ENCODE results near the gene ZFAND3. TPM values are rescaled to one million over a fixed set of nuclear protein-coding genes. Genes with fewer than 3 reads are reported as not detected.

Gene ZFAND3
- total RNA-seq, 4 donors from 2014 or later, result 37.3 to 70.1 (median 55.2) TPM

DNA sequence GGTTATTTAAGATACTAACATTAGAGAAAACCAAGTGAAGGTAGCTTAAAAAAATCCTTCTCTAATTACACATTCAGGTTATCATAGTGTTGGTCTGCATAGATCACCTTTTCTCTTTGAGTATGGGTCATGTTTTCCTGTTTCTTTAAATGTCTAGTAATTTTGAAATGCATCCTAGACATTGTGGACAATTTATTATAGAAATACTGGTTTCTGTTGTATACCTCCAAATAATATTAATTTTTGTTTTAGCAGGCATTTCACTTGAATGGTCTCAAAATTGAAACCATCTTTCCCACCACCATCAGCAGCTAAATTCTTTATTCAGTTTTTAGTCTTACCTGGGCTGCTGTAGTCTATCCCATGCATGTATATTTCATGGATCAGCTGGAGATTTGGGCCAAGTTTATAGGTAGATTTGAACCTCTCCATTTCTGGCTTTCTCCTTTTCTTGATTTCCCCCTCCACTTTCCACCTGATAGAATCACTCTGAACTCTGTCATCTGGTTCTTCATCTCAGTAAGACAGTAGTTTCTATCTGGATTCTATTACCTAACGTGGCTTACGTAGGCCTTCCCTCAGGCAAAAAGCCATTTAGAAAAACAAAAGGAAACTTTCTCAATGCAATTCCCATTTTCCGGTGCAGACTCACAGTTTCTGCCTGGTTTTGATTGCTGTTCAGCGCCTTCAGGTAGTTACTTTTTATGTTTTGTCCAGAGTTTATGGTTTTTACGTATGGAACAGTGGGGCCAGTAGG is 52.3 kb downstream of the ZFAND3 start:
- Histone ChIP-seq H3K27me3 (no peaks in the 10 kb centered on the region), H3K4me3 (no peak overlapping the region), H3K27ac (replicated peaks in 1 of 4) (no peak overlapping the region), H3K9me3 (no peaks in the 10 kb centered on the region), H3K36me3 (no peaks in the 10 kb centered on the region), H3K4me1 (peaks cover 20 to 42% (median 30%) of the 10 kb centered on the region in 4 donors)
- WGBS, result 97% methylated on average over 5 of the region's 5 CpGs
- TF ChIP-seq EP300 (IDR thresholded peaks at IDR 0.05) (no peak), POLR2AphosphoS5 (IDR thresholded peaks at IDR 0.05) (no peak), POLR2A (IDR thresholded peaks at IDR 0.05; ENCODE audit: low read depth) (no peak)
- TF ChIP-seq, protein P1, sequence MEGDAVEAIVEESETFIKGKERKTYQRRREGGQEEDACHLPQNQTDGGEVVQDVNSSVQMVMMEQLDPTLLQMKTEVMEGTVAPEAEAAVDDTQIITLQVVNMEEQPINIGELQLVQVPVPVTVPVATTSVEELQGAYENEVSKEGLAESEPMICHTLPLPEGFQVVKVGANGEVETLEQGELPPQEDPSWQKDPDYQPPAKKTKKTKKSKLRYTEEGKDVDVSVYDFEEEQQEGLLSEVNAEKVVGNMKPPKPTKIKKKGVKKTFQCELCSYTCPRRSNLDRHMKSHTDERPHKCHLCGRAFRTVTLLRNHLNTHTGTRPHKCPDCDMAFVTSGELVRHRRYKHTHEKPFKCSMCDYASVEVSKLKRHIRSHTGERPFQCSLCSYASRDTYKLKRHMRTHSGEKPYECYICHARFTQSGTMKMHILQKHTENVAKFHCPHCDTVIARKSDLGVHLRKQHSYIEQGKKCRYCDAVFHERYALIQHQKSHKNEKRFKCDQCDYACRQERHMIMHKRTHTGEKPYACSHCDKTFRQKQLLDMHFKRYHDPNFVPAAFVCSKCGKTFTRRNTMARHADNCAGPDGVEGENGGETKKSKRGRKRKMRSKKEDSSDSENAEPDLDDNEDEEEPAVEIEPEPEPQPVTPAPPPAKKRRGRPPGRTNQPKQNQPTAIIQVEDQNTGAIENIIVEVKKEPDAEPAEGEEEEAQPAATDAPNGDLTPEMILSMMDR (IDR thresholded peaks at IDR 0.05), result no peak
- intact Hi-C loops (cut with DNase I), result no loop called here
- DNase-seq (ENCODE audit: extremely low spot score), result no peak

DNA sequence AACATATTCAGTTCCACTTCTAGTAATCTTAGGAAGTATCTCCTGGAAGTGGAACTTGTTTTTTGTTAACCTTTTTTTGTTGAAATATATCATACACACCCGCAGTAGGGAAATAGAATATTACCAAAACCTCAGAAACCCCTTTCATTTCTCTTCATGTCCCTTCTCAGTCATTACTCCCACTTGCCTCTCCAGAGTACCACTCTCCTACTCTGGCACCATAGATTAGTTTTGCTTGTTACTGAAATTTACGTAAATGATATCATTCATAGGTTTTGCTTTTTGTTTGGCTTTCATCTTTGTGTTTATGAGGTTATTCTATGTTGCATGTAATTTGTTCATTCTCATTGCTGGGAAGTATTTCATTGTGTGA is 52.8 kb downstream of the ZFAND3 start:
- Histone ChIP-seq H3K36me3 (no peaks in the 10 kb centered on the region), H3K27me3 (no peaks in the 10 kb centered on the region), H3K4me1 (peaks cover 14 to 39% (median 30%) of the 10 kb centered on the region in 4 donors), H3K27ac (replicated peaks in 1 of 4) (no peak overlapping the region), H3K4me3 (no peak overlapping the region), H3K9me3 (no peaks in the 10 kb centered on the region)
- WGBS, result 98% methylated on average over 2 of the region's 2 CpGs
- no peak for DNase-seq (ENCODE audit: extremely low spot score)
- intact Hi-C loops (cut with DNase I), result no loop called here
- no peak for TF ChIP-seq POLR2A (IDR thresholded peaks at IDR 0.05; ENCODE audit: low read depth)
- TF ChIP-seq, protein P1 (IDR thresholded peaks at IDR 0.05), result no peak
- no peak for TF ChIP-seq POLR2AphosphoS5 (IDR thresholded peaks at IDR 0.05)
- no peak for TF ChIP-seq EP300 (IDR thresholded peaks at IDR 0.05)

DNA sequence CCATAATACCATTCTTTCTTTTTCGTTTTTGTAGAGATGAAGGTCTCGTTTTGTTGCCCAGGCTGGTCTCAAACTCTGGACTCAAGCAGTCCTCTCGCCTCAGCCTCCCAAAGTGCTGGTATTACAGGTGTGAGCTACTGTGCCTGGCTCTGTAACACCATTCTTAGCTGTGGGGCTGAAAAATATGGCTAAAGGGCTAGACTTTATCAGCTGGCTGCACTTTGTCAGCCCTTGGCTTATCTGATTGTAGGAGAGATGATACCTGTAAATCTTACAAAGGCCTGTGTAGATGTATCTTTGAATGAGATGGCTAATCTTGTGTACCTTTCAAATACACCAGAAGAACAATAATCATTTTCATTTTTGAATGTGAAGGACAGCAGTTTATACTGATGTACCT is 55.2 kb downstream of the ZFAND3 start:
- H3K9me3 ChIP-seq, result no peaks in the 10 kb centered on the region
- peaks cover 11 to 42% (median 28%) of the 10 kb centered on the region in 4 donors for H3K4me1 ChIP-seq
- WGBS, result 97% methylated on average over 3 of the region's 3 CpGs
- H3K36me3 ChIP-seq, result no peaks in the 10 kb centered on the region
- no peak for TF ChIP-seq EP300 (IDR thresholded peaks at IDR 0.05)
- TF ChIP-seq, protein P1 (IDR thresholded peaks at IDR 0.05), result no peak
- no peak for TF ChIP-seq POLR2AphosphoS5 (IDR thresholded peaks at IDR 0.05)
- no peak for TF ChIP-seq POLR2A (IDR thresholded peaks at IDR 0.05; ENCODE audit: low read depth)
- intact Hi-C loops (cut with DNase I), result no loop called here
- H3K27me3 ChIP-seq, result no peaks in the 10 kb centered on the region
- no peak overlapping the region for H3K4me3 ChIP-seq
- no peak for DNase-seq (ENCODE audit: extremely low spot score)
- H3K27ac ChIP-seq (replicated peaks in 1 of 4), result no peak overlapping the region

DNA sequence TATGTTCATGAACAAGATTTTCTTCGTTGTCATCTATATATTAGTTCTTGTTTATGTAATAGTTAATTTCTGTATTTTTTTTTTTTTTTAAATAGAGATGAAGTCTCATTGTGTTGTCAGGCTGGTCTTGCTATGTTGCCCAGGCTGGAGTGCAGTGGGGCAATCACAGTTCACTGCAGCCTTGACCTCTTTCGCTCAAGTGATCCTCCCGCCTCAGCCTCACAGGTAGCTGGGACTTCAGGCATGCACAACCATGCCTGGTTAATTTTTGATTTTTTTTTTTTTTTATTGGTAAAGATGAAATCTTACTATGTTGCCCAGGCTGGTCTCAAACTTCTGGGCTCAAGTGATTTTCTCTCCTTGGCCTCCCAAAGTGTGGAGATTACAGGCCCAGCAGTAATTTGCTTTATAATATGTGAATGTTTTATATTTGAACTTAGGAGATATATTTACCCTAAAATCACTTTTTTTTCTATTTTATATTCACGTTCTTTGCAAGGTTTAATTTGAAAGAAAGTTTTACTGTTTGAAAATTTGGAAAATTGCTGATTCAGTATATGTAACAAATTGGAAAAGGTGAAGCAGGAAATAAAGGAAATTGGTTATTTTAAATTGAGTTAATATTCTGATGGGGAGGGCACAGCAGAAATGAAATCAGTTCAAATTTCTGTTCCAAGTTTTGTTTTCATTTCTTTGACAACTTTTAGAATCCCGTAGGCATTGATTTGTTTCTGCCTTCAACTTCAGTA is 56.2 kb downstream of the ZFAND3 start:
- no peak overlapping the region for H3K4me3 ChIP-seq
- H3K36me3 ChIP-seq, result no peaks in the 10 kb centered on the region
- no peaks in the 10 kb centered on the region for H3K9me3 ChIP-seq
- TF ChIP-seq POLR2AphosphoS5 (IDR thresholded peaks at IDR 0.05) (no peak), POLR2A (IDR thresholded peaks at IDR 0.05; ENCODE audit: low read depth) (no peak), EP300 (IDR thresholded peaks at IDR 0.05) (no peak)
- TF ChIP-seq, protein P1 (IDR thresholded peaks at IDR 0.05), result no peak
- H3K27ac ChIP-seq (replicated peaks in 1 of 4), result no peak overlapping the region
- no peak for DNase-seq (ENCODE audit: extremely low spot score)
- no peaks in the 10 kb centered on the region for H3K27me3 ChIP-seq
- intact Hi-C loops (cut with DNase I), result no loop called here
- WGBS, result 93% methylated on average over 5 of the region's 5 CpGs
- H3K4me1 ChIP-seq, result peaks cover 11 to 50% (median 32%) of the 10 kb centered on the region in 4 donors
